OCI-LY7 (cell line): ENCODE results near the gene PHF1. TPM values are rescaled to one million over a fixed set of nuclear protein-coding genes. Genes with fewer than 3 reads are reported as not detected.

Source experiments
- BruUV-seq: library from RNA; stranded (reverse); fragments of 400-500 nt; replicated peaks from 2 replicates; lab custom pipeline; 2021; lab: Mats Ljungman, UMichigan
- CTCF ChIA-PET: fragments of 300-600 bp; sonication (Branson Sonifier 250); formaldehyde crosslinking; loops from one replicate; lab custom pipeline; 2022; ENCODE audit warnings: antibody characterized with exemption; ENCODE audit not compliant: unreplicated experiment; lab: Charles Lee
- POLR2A ChIA-PET: fragments of 300-600 bp; sonication (Branson Sonifier 250); formaldehyde crosslinking; loops from one replicate; lab custom pipeline; 2022; ENCODE audit warnings: antibody characterized with exemption; lab: Charles Lee
- DNase-seq: peaks from one replicate; pipeline ENCODE4 v3.0.0-alpha.2; 2015; ENCODE audit warnings: low spot score
- H2AFZ ChIP-seq: fragments of 200-600 bp; sonication (generic), shearing (Covaris generic); 2 replicates; pipeline ENCODE4 v1.6.1; 2014; ENCODE audit warnings: mild to moderate bottlenecking, antibody characterized with exemption, low read length, moderate library complexity
- H3K27ac ChIP-seq: fragments of 200-600 bp; sonication (generic); 2 replicates; pipeline ENCODE4 v1.5.1; 2014; ENCODE audit warnings: mixed run types, low read depth, mild to moderate bottlenecking, moderate library complexity, low read length, inconsistent platforms; ENCODE audit not compliant: poor library complexity, severe bottlenecking
- H3K36me3 ChIP-seq: fragments of 200-600 bp; sonication (generic); 2 replicates; pipeline ENCODE4 v1.6.1; 2014; ENCODE audit warnings: mild to moderate bottlenecking, antibody characterized with exemption, low read length, moderate library complexity, mixed read lengths; ENCODE audit not compliant: insufficient read depth
- H3K4me1 ChIP-seq: fragments of 200-600 bp; sonication (generic); 2 replicates; pipeline ENCODE4 v1.5.1; 2014; ENCODE audit warnings: mild to moderate bottlenecking, low read length; ENCODE audit not compliant: insufficient read depth, poor library complexity, severe bottlenecking
- H3K4me2 ChIP-seq: fragments of 200-600 bp; sonication (generic); 2 replicates; pipeline ENCODE4 v1.6.1; 2014; ENCODE audit warnings: mild to moderate bottlenecking, low read length
- H3K4me3 ChIP-seq: fragments of 200-600 bp; sonication (generic); 2 replicates; pipeline ENCODE4 v1.5.1; 2014; ENCODE audit warnings: mild to moderate bottlenecking, low read depth, low read length; ENCODE audit not compliant: poor library complexity, severe bottlenecking
- H3K79me2 ChIP-seq: fragments of 200-600 bp; sonication (generic); 2 replicates; pipeline ENCODE4 v1.6.1; 2016; ENCODE audit warnings: low read depth, mild to moderate bottlenecking, low read length, moderate library complexity, mixed read lengths; ENCODE audit not compliant: insufficient read depth
- H3K9me2 ChIP-seq: fragments of 200-600 bp; sonication (generic); 2 replicates; pipeline ENCODE4 v1.6.1; 2016; ENCODE audit warnings: mild to moderate bottlenecking, low read length, mixed read lengths; ENCODE audit not compliant: insufficient read depth
- H3K9me3 ChIP-seq: fragments of 200-600 bp; sonication (generic); 2 replicates; pipeline ENCODE4 v1.6.1; 2014; ENCODE audit warnings: mild to moderate bottlenecking, mixed run types, low read length, mixed read lengths
- H4K20me1 ChIP-seq: fragments of 200-600 bp; sonication (generic); 2 replicates; pipeline ENCODE4 v1.6.1; 2014; ENCODE audit warnings: mild to moderate bottlenecking, antibody characterized with exemption, low read length, moderate library complexity, mixed read lengths; ENCODE audit not compliant: insufficient read depth
- EZH2phosphoT487 ChIP-seq: fragments of 200-600 bp; sonication (generic); IDR thresholded peaks from 2 replicates; pipeline ENCODE4 v1.6.1; 2018; ENCODE audit warnings: low read depth, borderline replicate concordance, mild to moderate bottlenecking, mixed run types, antibody characterized with exemption, low read length, moderate library complexity, mixed read lengths
- intact Hi-C: fragments of 100-400 bp; cut with micrococcal nuclease; formaldehyde crosslinking; loops from one replicate; pipeline ENCODE4 v1.10.0; 2022; ENCODE audit not compliant: unreplicated experiment
- total RNA-seq, 2 experiments: library from RNA; depleted of rRNA in 1 of 2; stranded (reverse); fragments of >200 nt in 1 of 2; shearing (Covaris generic) in 1 of 2; gene quantifications; 2 replicates each; pipeline ENCODE4 v1.2.3, GENCODE V29; 2014 to 2022
- TF ChIP-seq, protein P1 (sequence below): fragments of 200-600 bp; sonication (generic); conservative IDR thresholded peaks from 2 replicates; pipeline ENCODE4 v1.5.1; 2014; ENCODE audit warnings: mild to moderate bottlenecking, antibody characterized with exemption, low read length, moderate library complexity, mixed read lengths

PHF1 gene
- total RNA-seq, 2 experiments from 2014 or later = 19.9 to 30.2 TPM

DNA sequence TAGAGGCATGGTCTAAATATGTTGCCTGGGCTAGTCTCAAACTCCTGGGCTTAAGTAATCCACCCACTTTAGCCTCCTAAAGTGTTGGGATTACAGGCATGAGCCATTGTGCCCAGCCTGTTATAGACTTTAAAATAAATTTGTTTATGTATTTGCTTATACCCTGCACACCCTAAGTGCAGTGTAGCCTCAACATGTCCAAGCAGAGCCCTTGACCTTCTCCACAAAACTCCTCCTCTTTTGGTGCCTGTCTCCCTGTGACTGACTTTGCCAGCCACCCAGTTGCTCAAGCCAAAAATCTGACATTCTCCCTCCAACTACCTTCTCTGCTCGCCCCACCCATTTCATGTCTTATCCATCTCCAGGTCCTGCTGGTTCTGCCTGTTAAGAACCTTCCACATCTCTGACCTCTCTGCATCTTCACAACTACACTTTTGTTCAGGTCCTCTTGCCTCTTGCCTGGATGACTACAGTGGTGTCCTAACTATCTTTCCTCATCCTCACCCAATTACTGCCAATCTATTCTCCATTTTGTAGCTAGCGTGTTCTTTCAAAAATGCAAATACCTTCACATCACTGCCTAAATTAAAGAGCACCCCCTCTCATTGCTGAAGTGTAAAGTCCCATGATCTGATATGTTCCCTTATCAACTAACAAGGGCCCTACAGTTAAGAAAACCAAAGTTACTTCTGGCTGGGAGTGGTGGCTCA is 30.4 kb upstream of the PHF1 start:
- no peak overlapping the region for H3K4me3 ChIP-seq
- no peaks in the 10 kb centered on the region for H3K79me2 ChIP-seq
- no peak for DNase-seq
- H3K4me2 ChIP-seq = no peak overlapping the region
- TF ChIP-seq EZH2phosphoT487 = no peak
- TF ChIP-seq, protein P1, sequence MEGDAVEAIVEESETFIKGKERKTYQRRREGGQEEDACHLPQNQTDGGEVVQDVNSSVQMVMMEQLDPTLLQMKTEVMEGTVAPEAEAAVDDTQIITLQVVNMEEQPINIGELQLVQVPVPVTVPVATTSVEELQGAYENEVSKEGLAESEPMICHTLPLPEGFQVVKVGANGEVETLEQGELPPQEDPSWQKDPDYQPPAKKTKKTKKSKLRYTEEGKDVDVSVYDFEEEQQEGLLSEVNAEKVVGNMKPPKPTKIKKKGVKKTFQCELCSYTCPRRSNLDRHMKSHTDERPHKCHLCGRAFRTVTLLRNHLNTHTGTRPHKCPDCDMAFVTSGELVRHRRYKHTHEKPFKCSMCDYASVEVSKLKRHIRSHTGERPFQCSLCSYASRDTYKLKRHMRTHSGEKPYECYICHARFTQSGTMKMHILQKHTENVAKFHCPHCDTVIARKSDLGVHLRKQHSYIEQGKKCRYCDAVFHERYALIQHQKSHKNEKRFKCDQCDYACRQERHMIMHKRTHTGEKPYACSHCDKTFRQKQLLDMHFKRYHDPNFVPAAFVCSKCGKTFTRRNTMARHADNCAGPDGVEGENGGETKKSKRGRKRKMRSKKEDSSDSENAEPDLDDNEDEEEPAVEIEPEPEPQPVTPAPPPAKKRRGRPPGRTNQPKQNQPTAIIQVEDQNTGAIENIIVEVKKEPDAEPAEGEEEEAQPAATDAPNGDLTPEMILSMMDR = no peak
- H3K9me3 ChIP-seq = no peaks in the 10 kb centered on the region
- H3K36me3 ChIP-seq = no peaks in the 10 kb centered on the region
- ChIA-PET POLR2A (no interaction called here), CTCF (no interaction called here)
- no peaks in the 10 kb centered on the region for H4K20me1 ChIP-seq
- H3K4me1 ChIP-seq = no peaks in the 10 kb centered on the region
- H3K9me2 ChIP-seq = no peaks in the 10 kb centered on the region
- no peak overlapping the region for H2AFZ ChIP-seq
- intact Hi-C loops = no loop called here
- no TSS peak for BruUV-seq
- no peak overlapping the region for H3K27ac ChIP-seq

DNA sequence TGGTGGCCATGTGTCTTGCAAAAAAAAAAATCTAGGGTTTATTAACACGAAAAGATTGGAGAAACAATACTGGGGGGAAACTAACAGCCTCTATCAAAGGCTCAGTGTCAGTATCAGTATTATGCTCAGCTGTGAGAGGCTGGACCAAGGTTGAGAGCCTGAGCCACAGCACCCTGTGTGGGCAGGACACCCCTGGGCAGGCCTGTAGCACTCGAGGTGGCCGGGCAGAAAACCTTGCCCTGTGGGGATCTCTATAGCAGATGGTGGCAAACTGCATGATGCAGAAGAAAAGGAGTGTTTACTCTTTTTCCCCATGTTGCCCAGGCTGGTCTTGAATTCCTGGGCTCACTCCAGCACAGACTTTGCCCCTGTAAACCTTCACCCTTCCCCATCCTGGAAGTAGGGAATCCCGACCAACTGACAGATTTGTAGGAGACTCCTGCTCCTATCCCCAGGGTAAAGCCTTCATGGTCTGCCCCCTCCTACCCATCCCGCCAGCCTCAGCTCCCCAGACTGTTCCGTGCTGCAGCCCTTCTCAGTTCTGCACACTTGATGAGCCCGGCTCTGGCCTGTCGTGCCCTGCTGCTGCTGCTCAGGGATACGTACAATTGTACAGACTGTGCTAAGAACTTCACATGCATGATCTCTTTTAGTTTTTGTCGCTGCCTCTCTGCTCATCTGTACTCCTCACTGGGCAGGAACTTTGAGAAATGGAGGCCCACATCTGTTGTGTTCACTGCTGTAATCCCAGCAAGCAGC is 27.2 kb upstream of the PHF1 start:
- no peak overlapping the region for H3K27ac ChIP-seq
- no peaks in the 10 kb centered on the region for H3K9me3 ChIP-seq
- ChIA-PET POLR2A (no interaction called here), CTCF (no interaction called here)
- H4K20me1 ChIP-seq = no peaks in the 10 kb centered on the region
- no peaks in the 10 kb centered on the region for H3K9me2 ChIP-seq
- no peak overlapping the region for H3K4me3 ChIP-seq
- no peak overlapping the region for H3K4me2 ChIP-seq
- no peaks in the 10 kb centered on the region for H3K79me2 ChIP-seq
- H2AFZ ChIP-seq = no peak overlapping the region
- no peaks in the 10 kb centered on the region for H3K4me1 ChIP-seq
- BruUV-seq = no TSS peak
- no peak for DNase-seq
- no peaks in the 10 kb centered on the region for H3K36me3 ChIP-seq
- TF ChIP-seq, protein P1 = no peak
- TF ChIP-seq EZH2phosphoT487 = no peak
- intact Hi-C loops = no loop called here

DNA sequence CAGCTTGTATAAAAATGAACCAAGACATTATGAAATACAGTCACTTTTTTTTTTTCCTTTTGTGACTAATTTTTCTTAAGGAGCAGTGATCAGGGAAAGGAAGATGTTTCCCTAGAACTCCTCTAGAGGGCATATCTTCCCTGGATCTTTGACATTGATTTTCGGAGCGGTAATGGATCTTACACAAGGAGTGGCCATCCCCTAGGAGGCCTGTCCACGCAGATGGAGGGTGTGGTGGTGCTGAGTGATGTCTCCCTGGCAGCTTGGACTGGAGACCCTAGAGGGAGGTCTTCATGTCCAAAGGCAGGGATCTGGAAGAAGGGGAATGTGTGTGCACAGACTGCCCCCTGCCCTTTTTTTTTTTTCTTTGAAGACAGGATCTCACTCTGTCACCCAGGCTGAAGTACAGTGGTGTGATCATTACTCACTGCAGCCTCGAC is 26.2 kb upstream of the PHF1 start:
- CTCF ChIA-PET = no interaction called here
- no TSS peak for BruUV-seq
- Histone ChIP-seq H3K4me2 (no peak overlapping the region), H4K20me1 (no peaks in the 10 kb centered on the region), H2AFZ (no peak overlapping the region), H3K27ac (no peak overlapping the region), H3K79me2 (no peaks in the 10 kb centered on the region), H3K9me3 (no peaks in the 10 kb centered on the region), H3K36me3 (no peaks in the 10 kb centered on the region), H3K9me2 (no peaks in the 10 kb centered on the region), H3K4me3 (no peak overlapping the region), H3K4me1 (no peaks in the 10 kb centered on the region)
- intact Hi-C loops = no loop called here
- DNase-seq = no peak
- no peak for TF ChIP-seq EZH2phosphoT487
- TF ChIP-seq, protein P1 = peak; percentile 22; the same call in 1 of the 2 replicates
- POLR2A ChIA-PET = no interaction called here
